IgD-negative memory B cell (primary cell): ENCODE measurements around the gene AVPR1B. TPM values are rescaled to one million over a fixed set of nuclear protein-coding genes. Genes with fewer than 3 reads are reported as not detected.
"Not testable (repeated sequence)": the region's sequence is repeated elsewhere in the genome, so short reads cannot be mapped to it uniquely, and the experiment has no call there.

Experiments used
- H3K27ac Mint-ChIP-seq, 3 donors: one replicate each; pipeline ENCODE4 v1.8.0; 2020 to 2022; ENCODE audit warnings: mild to moderate bottlenecking in 3 of 3, mixed read lengths in 3 of 3, moderate library complexity in 1 of 3
- H3K27me3 Mint-ChIP-seq: one replicate; pipeline ENCODE4 v1.8.0; 2021; ENCODE audit warnings: mixed read lengths
- H3K36me3 Mint-ChIP-seq: one replicate; pipeline ENCODE4 v1.8.0; 2020; ENCODE audit warnings: mild to moderate bottlenecking, mixed read lengths
- H3K4me1 Mint-ChIP-seq, 3 donors: one replicate each; pipeline ENCODE4 v1.8.0; 2020 to 2022; ENCODE audit warnings: mixed read lengths in 3 of 3, mild to moderate bottlenecking in 1 of 3
- H3K4me3 Mint-ChIP-seq, 4 donors: one replicate each; pipeline ENCODE4 v1.8.0; 2020 to 2022; ENCODE audit warnings: mild to moderate bottlenecking in 4 of 4, mixed read lengths in 4 of 4, moderate library complexity in 3 of 4
- H3K9me3 Mint-ChIP-seq, 3 donors: one replicate each; pipeline ENCODE4 v1.8.0; 2020 to 2021; ENCODE audit warnings: mixed read lengths in 3 of 3, mild to moderate bottlenecking in 1 of 3
- polyA plus RNA-seq: library from polyadenylated mRNA; unstranded; fragments of 300-500 nt; fragmentation: Illumina TruSeq; gene quantifications from one replicate; pipeline ENCODE4 v1.2.3, GENCODE V29; 2021

Gene AVPR1B
- polyA plus RNA-seq, 1 donor from 2014 or later = not detected

- Mint-ChIP-seq H3K4me3 (no peak overlapping the region), H3K27me3 (no peaks in the 10 kb centered on the region), H3K27ac (no peak overlapping the region), H3K4me1 (peaks cover 8 to 16% (median 11%) of the 10 kb centered on the region in 3 donors), H3K36me3 (peaks cover 1% of the 10 kb centered on the region), H3K9me3 (no peaks in the 10 kb centered on the region)
Observed at GRCh38 chr1:206081856-206082255, 35.3 kb downstream of the AVPR1B start.

GRCh38 chr1:206080026-206080820, 37.0 kb downstream of the AVPR1B start:
- Mint-ChIP-seq H3K4me1 (peaks cover 8 to 17% (median 14%) of the 10 kb centered on the region in 3 donors), H3K4me3 (no peak overlapping the region), H3K27ac (peak overlapping the region in 1 of 3 donors; percentile 59), H3K27me3 (no peaks in the 10 kb centered on the region), H3K9me3 (no peaks in the 10 kb centered on the region), H3K36me3 (peaks cover 3% of the 10 kb centered on the region)

- H3K9me3 Mint-ChIP-seq = no peaks in the 10 kb centered on the region
- H3K27ac Mint-ChIP-seq = no peak overlapping the region
- H3K27me3 Mint-ChIP-seq = no peaks in the 10 kb centered on the region
- no peak overlapping the region for H3K4me3 Mint-ChIP-seq
- peaks cover 14 to 22% (median 14%) of the 10 kb centered on the region in 3 donors for H3K4me1 Mint-ChIP-seq
- H3K36me3 Mint-ChIP-seq = peaks cover 3% of the 10 kb centered on the region
Observed at GRCh38 chr1:206079135-206079534, 38.1 kb downstream of the AVPR1B start.

- no peak overlapping the region for H3K4me3 Mint-ChIP-seq
- peak overlapping the region in 1 of 3 donors; percentile 53 for H3K27ac Mint-ChIP-seq
- H3K9me3 Mint-ChIP-seq = no peaks in the 10 kb centered on the region
- H3K36me3 Mint-ChIP-seq = peaks cover 9% of the 10 kb centered on the region
- H3K4me1 Mint-ChIP-seq = peaks cover 6 to 16% (median 7%) of the 10 kb centered on the region in 3 donors
- no peaks in the 10 kb centered on the region for H3K27me3 Mint-ChIP-seq
Observed at GRCh38 chr1:206075786-206076755, 41.1 kb downstream of the AVPR1B start.

GRCh38 chr1:206074839-206075238, 42.3 kb downstream of the AVPR1B start:
- Mint-ChIP-seq H3K27me3 (no peaks in the 10 kb centered on the region), H3K36me3 (peaks cover 9% of the 10 kb centered on the region), H3K9me3 (no peaks in the 10 kb centered on the region), H3K27ac (no peak overlapping the region), H3K4me1 (peaks cover 6 to 10% (median 6%) of the 10 kb centered on the region in 3 donors), H3K4me3 (no peak overlapping the region)

GRCh38 chr1:206070627-206071304, 46.4 kb downstream of the AVPR1B start:
- Mint-ChIP-seq H3K27ac (peak overlapping the region in 1 of 3 donors; percentile 63), H3K4me3 (no peak overlapping the region), H3K27me3 (no peaks in the 10 kb centered on the region), H3K4me1 (peaks cover 30 to 32% (median 31%) of the 10 kb centered on the region in 3 donors), H3K36me3 (peaks cover 6% of the 10 kb centered on the region), H3K9me3 (no peaks in the 10 kb centered on the region)

GRCh38 chr1:206068314-206068713, 48.9 kb downstream of the AVPR1B start:
- peak overlapping the region in 2 of 3 donors; percentile 85 to 96 for H3K27ac Mint-ChIP-seq
- no peaks in the 10 kb centered on the region for H3K27me3 Mint-ChIP-seq
- no peaks in the 10 kb centered on the region for H3K9me3 Mint-ChIP-seq
- H3K4me1 Mint-ChIP-seq = peaks cover 27 to 30% (median 28%) of the 10 kb centered on the region in 3 donors
- H3K36me3 Mint-ChIP-seq = peaks cover 4% of the 10 kb centered on the region
- H3K4me3 Mint-ChIP-seq = peak overlapping the region in 3 of 4 donors; percentile 67 to 84 (median 74)

- Mint-ChIP-seq H3K4me3 (peak overlapping the region; percentile 49 to 84 (median 70)), H3K27ac (peak overlapping the region; percentile 85 to 96 (median 91)), H3K9me3 (peaks cover 0 to 3% (median 0%) of the 10 kb centered on the region in 3 donors), H3K36me3 (peaks cover 6% of the 10 kb centered on the region), H3K27me3 (no peaks in the 10 kb centered on the region), H3K4me1 (peaks cover 28 to 35% (median 30%) of the 10 kb centered on the region in 3 donors)
Observed at GRCh38 chr1:206067486-206068227, 49.5 kb downstream of the AVPR1B start.

GRCh38 chr1:206066479-206067171, 50.6 kb downstream of the AVPR1B start:
- Mint-ChIP-seq H3K27me3 (no peaks in the 10 kb centered on the region), H3K4me1 (peaks cover 28 to 35% (median 29%) of the 10 kb centered on the region in 3 donors), H3K4me3 (peak overlapping the region; percentile 44 to 83 (median 62)), H3K27ac (peak overlapping the region; percentile 85 to 96 (median 91)), H3K9me3 (peaks cover 0 to 3% (median 0%) of the 10 kb centered on the region in 3 donors), H3K36me3 (peaks cover 6% of the 10 kb centered on the region)

GRCh38 chr1:206065547-206066145, 51.5 kb downstream of the AVPR1B start:
- H3K9me3 Mint-ChIP-seq = peaks cover 0 to 3% (median 0%) of the 10 kb centered on the region in 3 donors
- no peaks in the 10 kb centered on the region for H3K27me3 Mint-ChIP-seq
- peak overlapping the region; percentile 39 to 63 (median 59) for H3K27ac Mint-ChIP-seq
- H3K4me3 Mint-ChIP-seq = peak overlapping the region in 2 of 4 donors; percentile 2 to 74
- peaks cover 6% of the 10 kb centered on the region for H3K36me3 Mint-ChIP-seq
- peaks cover 29 to 35% (median 30%) of the 10 kb centered on the region in 3 donors for H3K4me1 Mint-ChIP-seq

- H3K36me3 Mint-ChIP-seq, H3K27me3 Mint-ChIP-seq, H3K9me3 Mint-ChIP-seq, H3K27ac Mint-ChIP-seq: not testable (repeated sequence)
- peaks cover 38 to 44% (median 38%) of the 10 kb centered on the region in 3 donors for H3K4me1 Mint-ChIP-seq
- H3K4me3 Mint-ChIP-seq = peak overlapping the region in 1 of 4 donors; percentile 12
Observed at GRCh38 chr1:206064501-206064900, 52.7 kb downstream of the AVPR1B start.

GRCh38 chr1:206064001-206064400, 53.2 kb downstream of the AVPR1B start:
- H3K4me3 Mint-ChIP-seq, H3K9me3 Mint-ChIP-seq, H3K36me3 Mint-ChIP-seq, H3K27ac Mint-ChIP-seq, H3K27me3 Mint-ChIP-seq: not testable (repeated sequence)
- peaks cover 42 to 49% (median 43%) of the 10 kb centered on the region in 3 donors for H3K4me1 Mint-ChIP-seq

- Mint-ChIP-seq H3K27me3 (no peaks in the 10 kb centered on the region), H3K36me3 (peaks cover 9% of the 10 kb centered on the region), H3K4me3 (no peak overlapping the region), H3K27ac (peak overlapping the region in 2 of 3 donors; percentile 78 to 84), H3K4me1 (peaks cover 43 to 51% (median 46%) of the 10 kb centered on the region in 3 donors), H3K9me3 (peaks cover 0 to 3% (median 0%) of the 10 kb centered on the region in 3 donors)
Observed at GRCh38 chr1:206062464-206062863, 54.7 kb downstream of the AVPR1B start.
